PC-9 (cell line): ENCODE results near the gene COL24A1.

Experiments
- EZH2 ChIP-seq: fragments of 200-600 bp; sonication (generic); IDR thresholded peaks from 2 replicates; pipeline ENCODE4 v1.8.0; 2017; ENCODE audit warnings: antibody characterized with exemption, low read depth
- TF ChIP-seq, protein P1 (sequence below): fragments of 200-600 bp; sonication (generic); conservative IDR thresholded peaks from 2 replicates; pipeline ENCODE4 v1.6.1; 2017; ENCODE audit warnings: mixed run types, antibody characterized with exemption, mild to moderate bottlenecking, moderate library complexity

DNA sequence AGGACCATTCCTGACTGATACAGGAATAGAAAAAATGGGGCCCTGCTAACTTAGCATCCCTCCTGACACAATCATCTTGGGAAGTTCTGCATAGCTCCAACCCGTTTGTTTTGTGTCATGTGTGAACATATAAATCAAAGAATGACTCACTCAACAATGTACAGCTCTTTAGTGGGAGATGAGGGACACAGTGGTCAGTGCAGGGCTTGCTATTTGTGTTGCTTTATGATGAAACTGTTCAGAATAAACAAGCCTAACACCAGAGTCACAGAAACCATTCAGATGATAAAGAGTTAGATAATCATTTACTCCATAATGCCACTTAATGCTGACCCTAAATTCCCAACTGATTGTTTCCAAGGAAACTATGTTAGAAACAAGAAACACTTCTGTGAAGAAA is 294.1 kb downstream of the COL24A1 start:
- TF ChIP-seq, protein P1, sequence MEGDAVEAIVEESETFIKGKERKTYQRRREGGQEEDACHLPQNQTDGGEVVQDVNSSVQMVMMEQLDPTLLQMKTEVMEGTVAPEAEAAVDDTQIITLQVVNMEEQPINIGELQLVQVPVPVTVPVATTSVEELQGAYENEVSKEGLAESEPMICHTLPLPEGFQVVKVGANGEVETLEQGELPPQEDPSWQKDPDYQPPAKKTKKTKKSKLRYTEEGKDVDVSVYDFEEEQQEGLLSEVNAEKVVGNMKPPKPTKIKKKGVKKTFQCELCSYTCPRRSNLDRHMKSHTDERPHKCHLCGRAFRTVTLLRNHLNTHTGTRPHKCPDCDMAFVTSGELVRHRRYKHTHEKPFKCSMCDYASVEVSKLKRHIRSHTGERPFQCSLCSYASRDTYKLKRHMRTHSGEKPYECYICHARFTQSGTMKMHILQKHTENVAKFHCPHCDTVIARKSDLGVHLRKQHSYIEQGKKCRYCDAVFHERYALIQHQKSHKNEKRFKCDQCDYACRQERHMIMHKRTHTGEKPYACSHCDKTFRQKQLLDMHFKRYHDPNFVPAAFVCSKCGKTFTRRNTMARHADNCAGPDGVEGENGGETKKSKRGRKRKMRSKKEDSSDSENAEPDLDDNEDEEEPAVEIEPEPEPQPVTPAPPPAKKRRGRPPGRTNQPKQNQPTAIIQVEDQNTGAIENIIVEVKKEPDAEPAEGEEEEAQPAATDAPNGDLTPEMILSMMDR = no peak
- TF ChIP-seq EZH2 = no peak
